ENCODE measurements around the gene ACTRT2. TPM values are rescaled to one million over a fixed set of nuclear protein-coding genes. Genes with fewer than 3 reads are reported as not detected.

ACTRT2 gene
- total and polyA plus RNA-seq, 5 donors, result not detected

GRCh38 chr1:3020263-3020909 is 881 bp upstream of the ACTRT2 start:
- H3K9me3 ChIP-seq (ENCODE audit: control insufficient read depth, low read length), result no peaks in the 10 kb centered on the region
- no peak overlapping the region for H3K27ac ChIP-seq (ENCODE audit: low read length)
- DNase-seq, result no peak
- no peaks in the 10 kb centered on the region for H3K4me1 ChIP-seq (ENCODE audit: control insufficient read depth, insufficient read depth, low read length)
- ATAC-seq, result no peak
- no peak overlapping the region for H3K4me3 ChIP-seq (ENCODE audit: low read length)
- H3K27me3 ChIP-seq (ENCODE audit: control insufficient read depth, insufficient read depth), result no peaks in the 10 kb centered on the region
- intact Hi-C loops (cut with DNase I), result no loop called here
- 90% methylated on average over 12 of the region's 12 CpGs for WGBS

- peak in 2 of 3 donors; percentile 9 to 26 for DNase-seq
- WGBS, result 87% methylated on average over 28 of the region's 28 CpGs
- no peaks in the 10 kb centered on the region for H3K27me3 ChIP-seq (ENCODE audit: control insufficient read depth, insufficient read depth)
- H3K27ac ChIP-seq (ENCODE audit: low read length), result no peak overlapping the region
- intact Hi-C loops (cut with DNase I), result no loop called here
- no peaks in the 10 kb centered on the region for H3K9me3 ChIP-seq (ENCODE audit: control insufficient read depth, low read length)
- H3K4me3 ChIP-seq (ENCODE audit: low read length), result no peak overlapping the region
- no peaks in the 10 kb centered on the region for H3K4me1 ChIP-seq (ENCODE audit: control insufficient read depth, insufficient read depth, low read length)
- no peak for ATAC-seq
Observed at GRCh38 chr1:3021801-3022401, 634 bp downstream of the ACTRT2 start.

- Histone ChIP-seq H3K27ac (ENCODE audit: low read length) (no peak overlapping the region), H3K4me3 (ENCODE audit: low read length) (no peak overlapping the region), H3K4me1 (ENCODE audit: control insufficient read depth, insufficient read depth, low read length) (no peaks in the 10 kb centered on the region), H3K9me3 (ENCODE audit: control insufficient read depth, low read length) (no peaks in the 10 kb centered on the region), H3K27me3 (ENCODE audit: control insufficient read depth, insufficient read depth) (no peaks in the 10 kb centered on the region)
- ATAC-seq, result no peak
- WGBS, result 91% methylated on average over 18 of the region's 18 CpGs
- DNase-seq, result peak in 1 of 3 donors; percentile 2
- intact Hi-C loops (cut with DNase I), result no loop called here
Observed at GRCh38 chr1:3022511-3022973, 1.3 kb downstream of the ACTRT2 start.

DNA sequence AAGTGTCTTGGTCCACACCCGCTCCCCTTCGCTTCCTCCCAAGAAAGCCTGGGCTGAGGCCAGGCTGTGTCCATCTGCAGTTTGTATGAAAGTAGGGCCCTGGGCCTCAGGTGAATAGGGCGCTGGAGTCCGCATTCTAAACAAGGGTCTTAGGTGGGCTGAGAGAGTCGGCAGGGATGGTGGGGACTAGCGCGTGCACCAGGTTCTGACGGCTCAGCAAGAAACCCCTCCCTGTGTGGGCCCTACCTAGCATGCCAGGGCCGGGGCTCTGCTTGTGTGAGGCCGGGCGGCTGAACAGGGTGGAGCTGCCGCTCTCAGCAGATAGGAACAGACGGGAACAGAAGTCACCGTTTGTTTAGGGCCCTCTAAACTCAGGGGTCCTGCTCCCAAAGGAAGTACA is 1.7 kb downstream of the ACTRT2 start:
- intact Hi-C loops (cut with DNase I), result no loop called here
- no peak overlapping the region for H3K4me3 ChIP-seq (ENCODE audit: low read length)
- no peaks in the 10 kb centered on the region for H3K27me3 ChIP-seq (ENCODE audit: control insufficient read depth, insufficient read depth)
- H3K4me1 ChIP-seq (ENCODE audit: control insufficient read depth, insufficient read depth, low read length), result no peaks in the 10 kb centered on the region
- no peak overlapping the region for H3K27ac ChIP-seq (ENCODE audit: low read length)
- DNase-seq (peak in 1 of 3 donors; percentile 1), ATAC-seq (no peak)
- no peaks in the 10 kb centered on the region for H3K9me3 ChIP-seq (ENCODE audit: control insufficient read depth, low read length)
- WGBS, result 63% methylated on average over 14 of the region's 14 CpGs

- DNase-seq (no peak), ATAC-seq (no peak)
- intact Hi-C loops (cut with DNase I), result no loop called here
- Histone ChIP-seq H3K9me3 (ENCODE audit: control insufficient read depth, low read length) (no peaks in the 10 kb centered on the region), H3K4me1 (ENCODE audit: control insufficient read depth, insufficient read depth, low read length) (no peaks in the 10 kb centered on the region), H3K4me3 (ENCODE audit: low read length) (no peak overlapping the region), H3K27me3 (ENCODE audit: control insufficient read depth, insufficient read depth) (no peaks in the 10 kb centered on the region), H3K27ac (ENCODE audit: low read length) (no peak overlapping the region)
- WGBS, result 75% methylated on average over 9 of the region's 9 CpGs
Observed at GRCh38 chr1:3024019-3024418, 2.8 kb downstream of the ACTRT2 start.

- WGBS, result 88% methylated on average over 11 of the region's 11 CpGs
- Histone ChIP-seq H3K4me3 (ENCODE audit: low read length) (no peak overlapping the region), H3K4me1 (ENCODE audit: control insufficient read depth, insufficient read depth, low read length) (no peaks in the 10 kb centered on the region), H3K9me3 (ENCODE audit: control insufficient read depth, low read length) (no peaks in the 10 kb centered on the region), H3K27me3 (ENCODE audit: control insufficient read depth, insufficient read depth) (no peaks in the 10 kb centered on the region), H3K27ac (ENCODE audit: low read length) (no peak overlapping the region)
- ATAC-seq (no peak), DNase-seq (peak in 1 of 3 donors; percentile 2)
- intact Hi-C loops (cut with DNase I), result no loop called here
Observed at GRCh38 chr1:3024588-3024987, 3.3 kb downstream of the ACTRT2 start.

GRCh38 chr1:3026124-3026523 is 4.9 kb downstream of the ACTRT2 start:
- no peak for ATAC-seq
- no peaks in the 10 kb centered on the region for H3K27me3 ChIP-seq (ENCODE audit: control insufficient read depth, insufficient read depth)

DNA sequence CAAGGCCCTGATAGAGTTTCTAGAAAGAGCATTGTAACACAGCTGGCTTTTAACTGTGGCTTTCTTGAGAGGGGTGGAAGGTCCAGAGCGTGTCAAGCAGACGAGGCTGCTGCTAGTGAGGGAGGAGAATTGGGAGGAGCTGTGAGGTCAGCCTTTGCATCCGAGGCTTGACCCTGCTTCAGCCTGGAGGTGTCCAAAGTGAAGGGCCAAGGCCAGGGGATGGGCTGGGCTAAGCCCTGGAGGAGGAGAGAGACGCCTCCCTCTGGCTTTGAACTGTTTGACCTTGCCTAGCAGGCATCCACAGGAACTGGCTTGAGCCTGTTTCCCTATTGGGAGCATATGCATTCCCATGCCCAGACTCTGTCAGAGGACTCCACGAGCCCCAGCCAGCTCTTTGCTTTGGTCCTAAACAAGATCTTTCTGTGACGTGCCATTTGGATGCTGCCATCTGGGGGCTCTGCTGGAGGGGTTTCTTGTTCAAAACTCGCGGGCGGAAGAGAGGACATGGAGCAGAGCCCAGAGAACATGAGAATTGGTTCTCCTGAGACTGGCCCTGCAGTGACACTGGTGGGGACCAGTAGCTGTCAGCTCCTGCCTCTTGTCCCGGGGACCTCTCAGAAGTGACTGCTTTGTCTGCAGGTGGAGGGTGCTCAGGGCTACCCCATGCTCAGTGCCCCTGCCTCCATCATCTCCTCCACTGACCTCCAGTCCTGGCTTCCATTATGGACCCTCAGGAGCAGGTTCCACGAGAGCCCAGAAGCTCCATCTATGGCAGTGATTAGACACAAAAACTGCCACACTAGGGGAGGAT is 5.5 kb downstream of the ACTRT2 start:
- intact Hi-C loops (cut with DNase I), result no loop called here
- no peaks in the 10 kb centered on the region for H3K9me3 ChIP-seq (ENCODE audit: control insufficient read depth, low read length)
- 76% methylated on average over 11 of the region's 11 CpGs for WGBS
- H3K4me3 ChIP-seq (ENCODE audit: low read length), result no peak overlapping the region
- H3K27ac ChIP-seq (ENCODE audit: low read length), result no peak overlapping the region
- ATAC-seq (no peak), DNase-seq (peak in 1 of 3 donors; percentile 2)
- no peaks in the 10 kb centered on the region for H3K4me1 ChIP-seq (ENCODE audit: control insufficient read depth, insufficient read depth, low read length)
- no peaks in the 10 kb centered on the region for H3K27me3 ChIP-seq (ENCODE audit: control insufficient read depth, insufficient read depth)

More at GRCh38 chr1:3026124-3026523, 4.9 kb downstream of the ACTRT2 start:
- intact Hi-C loops (cut with DNase I), result no loop called here
- Histone ChIP-seq H3K4me1 (ENCODE audit: control insufficient read depth, insufficient read depth, low read length) (no peaks in the 10 kb centered on the region), H3K9me3 (ENCODE audit: control insufficient read depth, low read length) (no peaks in the 10 kb centered on the region), H3K4me3 (ENCODE audit: low read length) (no peak overlapping the region), H3K27ac (ENCODE audit: low read length) (no peak overlapping the region)
- 92% methylated on average over 1 of the region's 1 CpG for WGBS
- no peak for DNase-seq

GRCh38 chr1:3027611-3028371 is 6.5 kb downstream of the ACTRT2 start:
- H3K27ac ChIP-seq (ENCODE audit: low read length), result no peak overlapping the region
- no peak overlapping the region for H3K4me3 ChIP-seq (ENCODE audit: low read length)
- intact Hi-C loops (cut with DNase I), result no loop called here
- no peaks in the 10 kb centered on the region for H3K9me3 ChIP-seq (ENCODE audit: control insufficient read depth, low read length)
- WGBS, result 88% methylated on average over 20 of the region's 20 CpGs
- H3K27me3 ChIP-seq (ENCODE audit: control insufficient read depth, insufficient read depth), result no peaks in the 10 kb centered on the region
- peak in 1 of 3 donors; percentile 7 for DNase-seq
- no peaks in the 10 kb centered on the region for H3K4me1 ChIP-seq (ENCODE audit: control insufficient read depth, insufficient read depth, low read length)
- ATAC-seq, result no peak

DNA sequence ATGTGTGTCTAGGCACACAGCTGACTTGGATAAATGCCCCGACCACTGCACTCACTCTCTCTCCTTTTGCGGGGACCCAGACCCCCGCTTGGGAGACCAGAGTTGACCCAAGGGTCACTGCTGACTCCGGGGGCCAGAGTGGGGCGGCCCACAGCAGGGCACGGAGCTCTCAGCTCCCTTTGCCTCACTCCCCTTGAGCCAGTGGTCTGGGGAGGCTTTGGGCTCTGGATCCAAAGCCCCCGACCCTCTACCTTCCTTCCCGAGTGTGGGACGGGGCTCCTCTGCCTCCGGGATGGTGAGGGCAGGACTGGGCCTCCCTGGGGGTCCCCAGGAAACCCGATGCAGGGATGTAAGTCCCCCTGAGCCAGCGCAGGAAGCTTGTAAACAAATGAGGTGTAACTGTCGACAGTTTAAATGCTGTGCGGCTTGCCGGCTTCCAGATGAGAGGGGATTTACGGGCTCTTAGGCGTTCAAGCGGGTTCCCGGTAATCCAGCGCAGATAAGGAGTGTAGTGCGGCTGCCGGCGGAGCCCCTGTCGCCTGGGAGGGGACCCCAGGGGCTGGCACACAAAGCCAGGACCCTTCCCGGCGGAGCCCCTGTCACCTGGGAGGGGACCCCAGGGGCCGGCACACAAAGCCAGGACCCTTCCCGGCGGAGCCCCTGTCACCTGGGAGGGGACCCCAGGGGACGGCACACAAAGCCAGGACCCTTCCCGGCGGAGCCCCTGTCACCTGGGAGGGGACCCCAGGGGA is 7.4 kb downstream of the ACTRT2 start:
- Histone ChIP-seq H3K4me1 (ENCODE audit: control insufficient read depth, insufficient read depth, low read length) (no peaks in the 10 kb centered on the region), H3K27me3 (ENCODE audit: control insufficient read depth, insufficient read depth) (no peaks in the 10 kb centered on the region), H3K4me3 (ENCODE audit: low read length) (no peak overlapping the region), H3K9me3 (ENCODE audit: control insufficient read depth, low read length) (no peaks in the 10 kb centered on the region), H3K27ac (ENCODE audit: low read length) (no peak overlapping the region)
- intact Hi-C loops (cut with DNase I), result no loop called here
- DNase-seq (peak in 1 of 3 donors; percentile 8), ATAC-seq (no peak)
- WGBS, result 46% methylated on average over 32 of the region's 32 CpGs

Measured in right cardiac atrium (tissue), 5 donors.